Measurements from ENCODE around the gene VPREB3. TPM values are rescaled to one million over a fixed set of nuclear protein-coding genes. Genes with fewer than 3 reads are reported as not detected.
A peak's percentile ranks its signal among the peaks of the same experiment; 100 is the strongest.

The VPREB3 gene
- total RNA-seq, 1 experiment from 2014 or later: not detected

DNA sequence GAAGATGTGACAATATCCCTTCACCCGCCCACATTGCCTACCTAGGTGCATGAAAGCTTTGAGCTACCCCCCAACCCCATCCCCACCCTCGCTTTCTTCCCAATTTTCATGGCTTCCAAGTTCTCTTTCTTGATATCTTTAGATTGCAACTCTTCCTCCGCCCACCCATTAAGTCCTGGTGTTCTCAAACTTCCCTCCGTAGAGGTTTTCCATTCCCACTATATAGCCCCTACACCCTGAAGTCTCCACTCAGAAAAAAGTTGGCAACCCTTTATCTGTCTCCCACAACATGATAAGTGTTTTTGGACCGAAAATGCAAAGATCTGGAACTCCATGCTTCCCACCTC lies 3.9 kb downstream of the VPREB3 start:
- peaks cover 6% of the 10 kb centered on the region for H3K4me1 ChIP-seq (ENCODE audit: control insufficient read depth, insufficient read depth, low read length)
- TF ChIP-seq CTCF (IDR thresholded peaks at IDR 0.05) (no peak), POLR2AphosphoS5 (IDR thresholded peaks at IDR 0.05; ENCODE audit: low read depth, low read length) (no peak), REST (IDR thresholded peaks at IDR 0.05; ENCODE audit: insufficient read depth in 1 of 2, low read depth in 2 of 2, low read length in 1 of 2) (no peak), SIN3A (IDR thresholded peaks at IDR 0.05; ENCODE audit: borderline replicate concordance, insufficient read depth, low read depth, low read length) (no peak), TCF7L2 (IDR thresholded peaks at IDR 0.05; ENCODE audit: low read depth, low read length) (no peak)
- in situ Hi-C loops (cut with HindIII; ENCODE audit: low pct_unique_long_range_greater_than_20kb, low sequenced_read_pairs): no loop called here
- no peaks in the 10 kb centered on the region for H3K9me3 ChIP-seq (ENCODE audit: control insufficient read depth, insufficient read depth, low read depth, low read length)
- intact Hi-C loops (cut with micrococcal nuclease; ENCODE audit: unreplicated experiment): no loop called here
- BruUV-seq (replicated peaks): no TSS peak
- H3K4me3 ChIP-seq (ENCODE audit: low read depth in 2 of 2, low read length in 2 of 2): peak overlapping the region; percentile 69 to 73
- H3K27ac ChIP-seq (ENCODE audit: low read length): peak overlapping the region; percentile 68
- H3K27me3 ChIP-seq (ENCODE audit: control insufficient read depth, insufficient read depth, low read length): no peaks in the 10 kb centered on the region
- DNase-seq (ENCODE audit: low read depth, low spot score): no peak
- ATAC-seq: no peak
- peaks cover 7% of the 10 kb centered on the region; the same call in 1 of the 2 replicates for H3K36me3 ChIP-seq (ENCODE audit: control insufficient read depth, insufficient read depth, low read length)
- CTCF ChIA-PET: no interaction called here
- POLR2A ChIA-PET: no interaction called here

GRCh38 chr22:23749841-23750301 lies 4.4 kb downstream of the VPREB3 start:
- Histone ChIP-seq H3K9me3 (ENCODE audit: control insufficient read depth, insufficient read depth, low read depth, low read length) (no peaks in the 10 kb centered on the region), H3K27ac (ENCODE audit: low read length) (no peak overlapping the region), H3K4me1 (ENCODE audit: control insufficient read depth, insufficient read depth, low read length) (peaks cover 6% of the 10 kb centered on the region), H3K27me3 (ENCODE audit: control insufficient read depth, insufficient read depth, low read length) (no peaks in the 10 kb centered on the region), H3K4me3 (ENCODE audit: low read depth in 2 of 2, low read length in 2 of 2) (peak overlapping the region; percentile 69 to 73), H3K36me3 (ENCODE audit: control insufficient read depth, insufficient read depth, low read length) (peaks cover 7% of the 10 kb centered on the region; the same call in 1 of the 2 replicates)
- BruUV-seq (replicated peaks): TSS peak; percentile 94
- ATAC-seq: no peak
- ChIA-PET CTCF (no interaction called here), POLR2A (interaction anchor here (0.6 kb wide), 1 partner anchor 31 kb away, joined by 4 read pairs; no protein-coding TSS in a partner anchor)
- intact Hi-C loops (cut with micrococcal nuclease; ENCODE audit: unreplicated experiment): no loop called here
- TF ChIP-seq REST (IDR thresholded peaks at IDR 0.05; ENCODE audit: insufficient read depth in 1 of 2, low read depth in 2 of 2, low read length in 1 of 2) (no peak), TCF7L2 (IDR thresholded peaks at IDR 0.05; ENCODE audit: low read depth, low read length) (no peak), CTCF (IDR thresholded peaks at IDR 0.05) (no peak), SIN3A (IDR thresholded peaks at IDR 0.05; ENCODE audit: borderline replicate concordance, insufficient read depth, low read depth, low read length) (no peak), POLR2AphosphoS5 (IDR thresholded peaks at IDR 0.05; ENCODE audit: low read depth, low read length) (no peak)
- no peak for DNase-seq (ENCODE audit: low read depth, low spot score)
- in situ Hi-C loops (cut with HindIII; ENCODE audit: low pct_unique_long_range_greater_than_20kb, low sequenced_read_pairs): no loop called here

Data from Panc1 (cell line).